ENCODE results near the gene BMP15. TPM values are rescaled to one million over a fixed set of nuclear protein-coding genes. Genes with fewer than 3 reads are reported as not detected.

BMP15 gene
- total RNA-seq, 1 experiment from 2014 or later = not detected

DNA sequence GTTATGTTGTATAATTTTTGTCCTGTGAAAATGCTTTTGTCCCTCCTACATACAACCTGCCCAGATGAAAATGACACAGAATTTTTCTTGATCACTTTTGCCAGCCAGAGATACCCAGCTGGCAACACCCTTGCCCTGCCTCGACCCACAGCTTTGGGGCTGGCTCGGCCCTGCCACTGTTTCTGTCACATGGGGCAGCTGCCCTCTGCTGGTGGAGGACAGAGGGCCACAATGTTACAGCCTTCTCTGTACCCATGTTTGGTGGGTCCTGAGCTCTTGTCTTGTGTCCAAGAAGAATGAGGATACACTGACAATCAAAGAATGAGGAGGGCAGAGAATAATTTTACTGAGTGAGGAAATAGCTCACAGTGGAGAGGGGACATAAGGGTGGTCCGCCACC lies 31.1 kb downstream of the BMP15 start:
- Histone ChIP-seq H3K36me3 (ENCODE audit: low read depth) (no peaks in the 10 kb centered on the region), H2AFZ (no peak overlapping the region), H3K4me2 (no peak overlapping the region), H4K20me1 (ENCODE audit: insufficient read depth) (no peaks in the 10 kb centered on the region), H3K79me2 (ENCODE audit: low read depth) (no peaks in the 10 kb centered on the region), H3F3A (ENCODE audit: insufficient read depth, low read depth) (no peaks in the 10 kb centered on the region), H3K9me3 (ENCODE audit: insufficient read depth, low read depth) (no peaks in the 10 kb centered on the region), H3K27me3 (ENCODE audit: insufficient read depth, low read depth) (no peaks in the 10 kb centered on the region), H3K9me2 (ENCODE audit: insufficient read depth) (no peaks in the 10 kb centered on the region), H3K27ac (no peak overlapping the region), H3K4me3 (no peak overlapping the region), H3K4me1 (replicated peaks; ENCODE audit: insufficient read depth) (no peaks in the 10 kb centered on the region)
- POLR2A ChIA-PET (ENCODE audit: unreplicated experiment) = no interaction called here
- intact Hi-C loops (cut with micrococcal nuclease; ENCODE audit: unreplicated experiment) = no loop called here
- no TSS peak for BruUV-seq (replicated peaks)
- CTCF ChIA-PET = no interaction called here
- DNase-seq = no peak
- TF ChIP-seq EZH2 (IDR thresholded peaks at IDR 0.05; ENCODE audit: low read depth) = no peak
- TF ChIP-seq, protein P1, sequence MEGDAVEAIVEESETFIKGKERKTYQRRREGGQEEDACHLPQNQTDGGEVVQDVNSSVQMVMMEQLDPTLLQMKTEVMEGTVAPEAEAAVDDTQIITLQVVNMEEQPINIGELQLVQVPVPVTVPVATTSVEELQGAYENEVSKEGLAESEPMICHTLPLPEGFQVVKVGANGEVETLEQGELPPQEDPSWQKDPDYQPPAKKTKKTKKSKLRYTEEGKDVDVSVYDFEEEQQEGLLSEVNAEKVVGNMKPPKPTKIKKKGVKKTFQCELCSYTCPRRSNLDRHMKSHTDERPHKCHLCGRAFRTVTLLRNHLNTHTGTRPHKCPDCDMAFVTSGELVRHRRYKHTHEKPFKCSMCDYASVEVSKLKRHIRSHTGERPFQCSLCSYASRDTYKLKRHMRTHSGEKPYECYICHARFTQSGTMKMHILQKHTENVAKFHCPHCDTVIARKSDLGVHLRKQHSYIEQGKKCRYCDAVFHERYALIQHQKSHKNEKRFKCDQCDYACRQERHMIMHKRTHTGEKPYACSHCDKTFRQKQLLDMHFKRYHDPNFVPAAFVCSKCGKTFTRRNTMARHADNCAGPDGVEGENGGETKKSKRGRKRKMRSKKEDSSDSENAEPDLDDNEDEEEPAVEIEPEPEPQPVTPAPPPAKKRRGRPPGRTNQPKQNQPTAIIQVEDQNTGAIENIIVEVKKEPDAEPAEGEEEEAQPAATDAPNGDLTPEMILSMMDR (conservative IDR thresholded peaks at IDR 0.05) = peak; percentile 46

DNA sequence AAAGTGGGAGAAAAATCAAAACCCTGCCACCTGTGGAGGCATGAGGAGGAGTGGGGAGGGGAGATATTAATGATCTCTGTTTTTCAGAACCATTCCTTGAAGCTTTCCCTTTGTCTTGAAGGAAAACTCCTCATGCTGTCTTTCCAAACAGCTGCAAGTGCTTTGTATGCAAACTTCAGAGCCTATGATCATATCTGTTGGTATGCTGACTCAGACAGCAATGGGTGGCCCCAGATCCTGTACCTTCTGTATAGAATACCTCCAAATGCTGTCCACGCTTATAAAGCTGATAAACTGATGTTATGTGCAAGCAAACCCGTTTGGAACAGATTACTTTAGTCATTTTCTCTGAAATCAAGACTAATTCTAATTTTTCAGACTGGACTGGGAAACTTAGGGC lies 31.9 kb downstream of the BMP15 start:
- Histone ChIP-seq H3K9me2 (ENCODE audit: insufficient read depth) (no peaks in the 10 kb centered on the region), H3K27me3 (ENCODE audit: insufficient read depth, low read depth) (no peaks in the 10 kb centered on the region), H2AFZ (no peak overlapping the region), H4K20me1 (ENCODE audit: insufficient read depth) (no peaks in the 10 kb centered on the region), H3K9me3 (ENCODE audit: insufficient read depth, low read depth) (no peaks in the 10 kb centered on the region), H3K4me3 (no peak overlapping the region), H3F3A (ENCODE audit: insufficient read depth, low read depth) (no peaks in the 10 kb centered on the region), H3K4me1 (replicated peaks; ENCODE audit: insufficient read depth) (no peaks in the 10 kb centered on the region), H3K36me3 (ENCODE audit: low read depth) (no peaks in the 10 kb centered on the region), H3K27ac (no peak overlapping the region), H3K79me2 (ENCODE audit: low read depth) (no peaks in the 10 kb centered on the region), H3K4me2 (no peak overlapping the region)
- TF ChIP-seq, protein P1 (conservative IDR thresholded peaks at IDR 0.05) = no peak
- no peak for TF ChIP-seq EZH2 (IDR thresholded peaks at IDR 0.05; ENCODE audit: low read depth)
- POLR2A ChIA-PET (ENCODE audit: unreplicated experiment) = no interaction called here
- intact Hi-C loops (cut with micrococcal nuclease; ENCODE audit: unreplicated experiment) = no loop called here
- no peak for DNase-seq
- no TSS peak for BruUV-seq (replicated peaks)
- CTCF ChIA-PET = no interaction called here

GRCh38 chrX:50952406-50952805 lies 41.9 kb downstream of the BMP15 start:
- no peaks in the 10 kb centered on the region for H3K9me3 ChIP-seq (ENCODE audit: insufficient read depth, low read depth)
- H3F3A ChIP-seq (ENCODE audit: insufficient read depth, low read depth) = no peaks in the 10 kb centered on the region
- H3K4me2 ChIP-seq = no peak overlapping the region
- no TSS peak for BruUV-seq (replicated peaks)
- CTCF ChIA-PET = no interaction called here
- TF ChIP-seq EZH2 (IDR thresholded peaks at IDR 0.05; ENCODE audit: low read depth) = no peak
- TF ChIP-seq, protein P1 (conservative IDR thresholded peaks at IDR 0.05) = no peak
- DNase-seq = no peak
- no peaks in the 10 kb centered on the region for H3K79me2 ChIP-seq (ENCODE audit: low read depth)
- H3K9me2 ChIP-seq (ENCODE audit: insufficient read depth) = no peaks in the 10 kb centered on the region
- H4K20me1 ChIP-seq (ENCODE audit: insufficient read depth) = no peaks in the 10 kb centered on the region
- H3K36me3 ChIP-seq (ENCODE audit: low read depth) = no peaks in the 10 kb centered on the region
- H2AFZ ChIP-seq = no peak overlapping the region
- POLR2A ChIA-PET (ENCODE audit: unreplicated experiment) = no interaction called here
- intact Hi-C loops (cut with micrococcal nuclease; ENCODE audit: unreplicated experiment) = no loop called here
- H3K27ac ChIP-seq = no peak overlapping the region
- no peaks in the 10 kb centered on the region for H3K27me3 ChIP-seq (ENCODE audit: insufficient read depth, low read depth)
- H3K4me1 ChIP-seq (replicated peaks; ENCODE audit: insufficient read depth) = no peaks in the 10 kb centered on the region
- no peak overlapping the region for H3K4me3 ChIP-seq
